Measurements from ENCODE around the gene TMEM273. TPM values are rescaled to one million over a fixed set of nuclear protein-coding genes. Genes with fewer than 3 reads are reported as not detected.

Gene TMEM273
- total RNA-seq, 4 donors from 2014 or later: 1.3 to 10.6 (median 6.8) TPM

- Histone ChIP-seq H3K4me1 (peaks cover 37% of the 10 kb centered on the region), H3K27me3 (no peaks in the 10 kb centered on the region), H3K27ac (no peak overlapping the region), H3K4me3 (no peak overlapping the region), H3K9me3 (no peaks in the 10 kb centered on the region), H3K36me3 (no peaks in the 10 kb centered on the region)
- WGBS: 71% methylated on average over 3 of the region's 3 CpGs
- DNase-seq (ENCODE audit: low spot score in 2 of 2): no peak
- no peak for TF ChIP-seq CTCF (IDR thresholded peaks at IDR 0.05)
- no peak for TF ChIP-seq EP300 (IDR thresholded peaks at IDR 0.05)
- no peak for TF ChIP-seq POLR2A (IDR thresholded peaks at IDR 0.05)
- TF ChIP-seq POLR2AphosphoS5 (IDR thresholded peaks at IDR 0.05): no peak
Observed at GRCh38 chr10:49112098-49112497, 76.1 kb downstream of the TMEM273 start.

- Histone ChIP-seq H3K4me3 (no peak overlapping the region), H3K27ac (no peak overlapping the region), H3K27me3 (no peaks in the 10 kb centered on the region), H3K4me1 (peaks cover 43% of the 10 kb centered on the region), H3K9me3 (no peaks in the 10 kb centered on the region), H3K36me3 (no peaks in the 10 kb centered on the region)
- no peak for DNase-seq (ENCODE audit: low spot score in 2 of 2)
- 56% methylated on average over 8 of the region's 8 CpGs for WGBS
- TF ChIP-seq CTCF (IDR thresholded peaks at IDR 0.05): no peak
- TF ChIP-seq EP300 (IDR thresholded peaks at IDR 0.05): no peak
- no peak for TF ChIP-seq POLR2AphosphoS5 (IDR thresholded peaks at IDR 0.05)
- no peak for TF ChIP-seq POLR2A (IDR thresholded peaks at IDR 0.05)
Observed at GRCh38 chr10:49111320-49111698, 76.9 kb downstream of the TMEM273 start.

- no peak for DNase-seq (ENCODE audit: low spot score in 2 of 2)
- Histone ChIP-seq H3K4me3 (no peak overlapping the region), H3K4me1 (peaks cover 47% of the 10 kb centered on the region), H3K9me3 (no peaks in the 10 kb centered on the region), H3K27me3 (no peaks in the 10 kb centered on the region), H3K27ac (no peak overlapping the region), H3K36me3 (no peaks in the 10 kb centered on the region)
- no peak for TF ChIP-seq CTCF (IDR thresholded peaks at IDR 0.05)
- TF ChIP-seq POLR2A (IDR thresholded peaks at IDR 0.05): no peak
- TF ChIP-seq POLR2AphosphoS5 (IDR thresholded peaks at IDR 0.05): no peak
- TF ChIP-seq EP300 (IDR thresholded peaks at IDR 0.05): no peak
- 92% methylated on average over 4 of the region's 4 CpGs for WGBS
Observed at GRCh38 chr10:49110684-49111319, 77.4 kb downstream of the TMEM273 start.

GRCh38 chr10:49109669-49110340 is 78.4 kb downstream of the TMEM273 start:
- no peak overlapping the region for H3K27ac ChIP-seq
- WGBS: 39% methylated on average over 8 of the region's 9 CpGs
- no peak overlapping the region for H3K4me3 ChIP-seq
- TF ChIP-seq POLR2A (IDR thresholded peaks at IDR 0.05): no peak
- no peak for TF ChIP-seq CTCF (IDR thresholded peaks at IDR 0.05)
- no peak for TF ChIP-seq EP300 (IDR thresholded peaks at IDR 0.05)
- no peak for TF ChIP-seq POLR2AphosphoS5 (IDR thresholded peaks at IDR 0.05)
- no peaks in the 10 kb centered on the region for H3K27me3 ChIP-seq
- no peaks in the 10 kb centered on the region for H3K36me3 ChIP-seq
- no peaks in the 10 kb centered on the region for H3K9me3 ChIP-seq
- peaks cover 47% of the 10 kb centered on the region for H3K4me1 ChIP-seq
- no peak for DNase-seq (ENCODE audit: low spot score in 2 of 2)

GRCh38 chr10:49108656-49109055 is 79.5 kb downstream of the TMEM273 start:
- 95% methylated on average over 3 of the region's 7 CpGs for WGBS

More at GRCh38 chr10:49108656-49109055, 79.5 kb downstream of the TMEM273 start:
- Histone ChIP-seq H3K27me3 (no peaks in the 10 kb centered on the region), H3K4me3 (no peak overlapping the region), H3K36me3 (no peaks in the 10 kb centered on the region), H3K27ac (no peak overlapping the region), H3K4me1 (peaks cover 40% of the 10 kb centered on the region), H3K9me3 (no peaks in the 10 kb centered on the region)
- no peak for DNase-seq (ENCODE audit: low spot score in 2 of 2)
- TF ChIP-seq EP300 (IDR thresholded peaks at IDR 0.05) (no peak), POLR2A (IDR thresholded peaks at IDR 0.05) (no peak), POLR2AphosphoS5 (IDR thresholded peaks at IDR 0.05) (no peak), CTCF (IDR thresholded peaks at IDR 0.05) (no peak)

Data from suprapubic skin (tissue), 4 donors.